K562 (cell line): ENCODE measurements around the gene SPDYE3. TPM values are rescaled to one million over a fixed set of nuclear protein-coding genes. Genes with fewer than 3 reads are reported as not detected.
"Not testable (repeated sequence)": the region's sequence is repeated elsewhere in the genome, so short reads cannot be mapped to it uniquely, and the experiment has no call there.

Experiments
- ATAC-seq: fragments of 200-7000 bp; cut with Tn5 transposase; 3 replicates; pipeline ENCODE4 v1.9.1; 2020; ENCODE audit warnings: moderate library complexity
- BruUV-seq: library from RNA; stranded (reverse); fragments of 400-500 nt; replicated peaks from 2 replicates; lab custom pipeline; 2021; lab: Mats Ljungman, UMichigan
- CTCF ChIA-PET: fragments of 300-600 bp; formaldehyde crosslinking; extraction: SDS; loops from one replicate; lab custom pipeline; 2021; ENCODE audit warnings: low intra/inter-chr PET ratio; lab: Yijun Ruan, JAX
- POLR2A ChIA-PET: fragments of 300-600, 350-650 bp; sonication (Branson Sonifier 250); formaldehyde crosslinking; extraction: SDS; loops from one replicate; lab custom pipeline; 2021; ENCODE audit warnings: antibody characterized with exemption, inconsistent platforms; lab: Yijun Ruan, JAX
- DNase-seq, 4 experiments: peaks; one replicate each; pipeline versions ENCODE4 v3.0.0 to v3.0.0-alpha.2; 2011 to 2018; ENCODE audit warnings: low spot score in 3 of 4, mixed read lengths in 3 of 4; ENCODE audit errors: extremely low read depth in 1 of 4
- FAIRE-seq: peaks from 2 replicates; lab custom pipeline; 2011; peaks lifted over from hg19 to GRCh38; lab: Jason Lieb, UNC
- H2AFZ ChIP-seq: 2 replicates; pipeline ENCODE4 v1.6.0; 2011; ENCODE audit warnings: low read depth, low read length, control low read depth, inconsistent platforms
- H3K27ac ChIP-seq: fragments of 200-600 bp; 3 replicates; pipeline ENCODE4 v1.8.0; 2011; ENCODE audit warnings: low read depth, mild to moderate bottlenecking, control low read depth, inconsistent platforms, low read length, moderate library complexity, mixed read lengths; ENCODE audit errors: extremely low read depth
- H3K27me3 ChIP-seq, 2 experiments: fragments of 300-600 bp in 1 of 2; 2 replicates in 1 of 2; 3 replicates in 1 of 2; pipeline versions ENCODE4 v1.6.0 to v1.8.0; 2011; ENCODE audit warnings: inconsistent platforms in 2 of 2, low read length in 2 of 2, mild to moderate bottlenecking in 1 of 2, mixed read lengths in 1 of 2, moderate library complexity in 1 of 2; ENCODE audit not compliant: control insufficient read depth in 2 of 2, insufficient read depth in 2 of 2
- H3K36me3 ChIP-seq: fragments of 300-600 bp; 3 replicates; pipeline ENCODE4 v1.8.0; 2011; ENCODE audit warnings: mild to moderate bottlenecking, low read length, inconsistent platforms; ENCODE audit not compliant: control insufficient read depth, insufficient read depth
- H3K4me1 ChIP-seq, 2 experiments: fragments of 200-600 bp in 1 of 2; replicated peaks in 1 of 2; 2 replicates in 1 of 2; 3 replicates in 1 of 2; pipeline versions ENCODE4 v1.5.1 to v1.8.0; 2011; ENCODE audit warnings: inconsistent platforms in 2 of 2, low read length in 2 of 2, mild to moderate bottlenecking in 1 of 2, mixed read lengths in 1 of 2, moderate library complexity in 1 of 2; ENCODE audit not compliant: control insufficient read depth in 2 of 2, insufficient read depth in 2 of 2
- H3K4me2 ChIP-seq: 2 replicates; pipeline ENCODE4 v1.6.1; 2011; ENCODE audit warnings: low read length, control low read depth, inconsistent platforms, mixed read lengths; ENCODE audit not compliant: insufficient read depth
- H3K4me3 ChIP-seq: fragments of 200-600 bp; sonication (generic), shearing (Covaris generic); 2 replicates; pipeline ENCODE4 v1.5.1; 2016; ENCODE audit warnings: control low read depth, inconsistent platforms
- H3K79me2 ChIP-seq: fragments of 200-600 bp; 3 replicates; pipeline ENCODE4 v1.8.0; 2011; ENCODE audit warnings: low read length, inconsistent platforms; ENCODE audit not compliant: control insufficient read depth, insufficient read depth
- H3K9ac ChIP-seq, 2 experiments: 2 replicates each; pipeline versions ENCODE4 v1.6.0 to v1.6.1; 2011; ENCODE audit warnings: low read depth in 2 of 2, low read length in 2 of 2, control low read depth in 1 of 2, inconsistent platforms in 1 of 2, mild to moderate bottlenecking in 1 of 2, mixed read lengths in 1 of 2; ENCODE audit not compliant: insufficient read depth in 1 of 2
- H3K9me1 ChIP-seq: one replicate; pipeline ENCODE4 v1.6.0; 2011; ENCODE audit warnings: inconsistent platforms, mild to moderate bottlenecking, low read length, moderate library complexity; ENCODE audit not compliant: control insufficient read depth, insufficient read depth
- H3K9me3 ChIP-seq: replicated peaks from 2 replicates; pipeline ENCODE4 v1.5.1; 2011; ENCODE audit warnings: low read depth, low read length, inconsistent platforms; ENCODE audit not compliant: control insufficient read depth, insufficient read depth
- H4K20me1 ChIP-seq: replicated peaks from 2 replicates; pipeline ENCODE4 v1.6.1; 2011; ENCODE audit warnings: low read length, inconsistent platforms, mixed read lengths; ENCODE audit not compliant: control insufficient read depth, insufficient read depth
- ZNF121 ChIP-seq: sonication (generic); formaldehyde crosslinking; conservative IDR thresholded peaks from 2 replicates; pipeline ENCODE4 v1.8.0; 2022; ENCODE audit warnings: missing genetic modification reagents
- WGBS: fragments of 100-300 bp; shearing (Covaris generic); methylation state at CpG from one replicate; pipeline ENCODE4 v1.1.6; 2016; ENCODE audit warnings: low coverage, mixed read lengths; ENCODE audit not compliant: insufficient coverage; ENCODE audit errors: missing lambda C conversion rate; 5-methylcytosine and 5-hydroxymethylcytosine counted together
- in situ Hi-C: fragments of 300-500 bp; cut with MboI; formaldehyde crosslinking; loops from 4 replicates; pipeline ENCODE4 v1.15.0; 2018; ENCODE audit warnings: inconsistent platforms, mixed read lengths
- intact Hi-C: fragments of 100-400 bp; cut with micrococcal nuclease; formaldehyde crosslinking; loops from 2 replicates; pipeline ENCODE4 v1.14.2; 2022
- polyA plus RNA-seq, 8 experiments: library from polyadenylated mRNA; depleted of rRNA in 4 of 8; stranded (reverse) in 5 of 8; unstranded in 3 of 8; fragments of >200 nt; fragmentation: Nextera tagmentation in 2 of 8; fragmentation: Illumina TruSeq in 1 of 8; extraction: Ambion mirVana in 2 of 8; extraction: Trizol in 1 of 8; gene quantifications; 2 replicates each; pipeline versions ENCODE4 v1.2.1 to v1.2.3, GENCODE V29; 2011 to 2014; ENCODE audit warnings: inconsistent platforms in 1 of 8, missing spikeins in 1 of 8
- total RNA-seq, 7 experiments: library from RNA; depleted of rRNA in 6 of 7; stranded (reverse); fragments of >200 nt in 6 of 7; fragmentation: Illumina TruSeq in 2 of 7; extraction: Trizol in 2 of 7; gene quantifications; 2 replicates each; pipeline versions ENCODE4 v1.2.1 to v1.2.3, GENCODE V29; 2011 to 2021; ENCODE audit warnings: low replicate concordance in 1 of 7

The SPDYE3 gene
- total and polyA plus RNA-seq, 9 of the 15 experiments (the other 6 are each of a cell fraction or from before 2014, with no cell fraction given), result 0.04 to 3.3 (median 1.2) TPM; not detected in 6

GRCh38 chr7:100262896-100263295, 44.6 kb upstream of the SPDYE3 start:
- H4K20me1 ChIP-seq, H3K9me1 ChIP-seq, H2AFZ ChIP-seq, H3K4me1 ChIP-seq, H3K9me3 ChIP-seq, H3K9ac ChIP-seq, BruUV-seq, H3K4me2 ChIP-seq, H3K36me3 ChIP-seq, H3K27ac ChIP-seq, H3K27me3 ChIP-seq, intact Hi-C loops, ATAC-seq, DNase-seq, in situ Hi-C loops, POLR2A ChIA-PET, FAIRE-seq, CTCF ChIA-PET, H3K79me2 ChIP-seq, H3K4me3 ChIP-seq: not testable (repeated sequence)
- peak; percentile 71 for TF ChIP-seq ZNF121 (CRISPR knock-in tag)
- 75% methylated on average over 4 of the region's 4 CpGs for WGBS

- not testable (repeated sequence) for H3K4me2 ChIP-seq, H3K9ac ChIP-seq, ATAC-seq
Observed at GRCh38 chr7:100264223-100264622, 43.3 kb upstream of the SPDYE3 start.

More at GRCh38 chr7:100264223-100264622, 43.3 kb upstream of the SPDYE3 start:
- H2AFZ ChIP-seq, H3K9me1 ChIP-seq, H3K9me3 ChIP-seq, intact Hi-C loops, H3K79me2 ChIP-seq, DNase-seq, CTCF ChIA-PET, BruUV-seq, H4K20me1 ChIP-seq, H3K4me3 ChIP-seq, FAIRE-seq, H3K27me3 ChIP-seq, H3K36me3 ChIP-seq, POLR2A ChIA-PET, in situ Hi-C loops, H3K27ac ChIP-seq, H3K4me1 ChIP-seq: not testable (repeated sequence)
- WGBS, result 39% methylated on average over 4 of the region's 4 CpGs
